Smooth muscle cell (in vitro differentiated cells): ENCODE results near the gene OAS3. TPM values are rescaled to one million over a fixed set of nuclear protein-coding genes. Genes with fewer than 3 reads are reported as not detected.

Source experiments
- DNase-seq: peaks from one replicate; lab custom pipeline; 2025; ENCODE audit not compliant: unreplicated experiment; lab: John Stamatoyannopoulos, UW
- H2AFZ ChIP-seq: fragments of 200-600 bp; sonication (generic); 2 replicates; pipeline ENCODE4 v1.6.0; 2016; ENCODE audit warnings: antibody characterized with exemption, low read depth, mild to moderate bottlenecking
- H3F3A ChIP-seq: fragments of 200-600 bp; sonication (generic); 2 replicates; pipeline ENCODE4 v1.6.0; 2017; ENCODE audit warnings: antibody characterized with exemption, low read depth
- H3K27ac ChIP-seq: fragments of 200-600 bp; sonication (generic); 2 replicates; pipeline ENCODE4 v1.5.1; 2016; ENCODE audit warnings: low read depth, mild to moderate bottlenecking
- H3K27me3 ChIP-seq: fragments of 200-600 bp; sonication (generic); 2 replicates; pipeline ENCODE4 v1.6.1; 2016; ENCODE audit warnings: low read depth, mild to moderate bottlenecking
- H3K36me3 ChIP-seq: fragments of 200-600 bp; sonication (generic); 2 replicates; pipeline ENCODE4 v1.5.1; 2016; ENCODE audit warnings: low read depth
- H3K4me1 ChIP-seq: fragments of 200-600 bp; sonication (generic); 2 replicates; pipeline ENCODE4 v1.5.1; 2016; ENCODE audit warnings: low read depth
- H3K4me2 ChIP-seq: fragments of 200-600 bp; sonication (generic); 2 replicates; pipeline ENCODE4 v1.6.0; 2016; ENCODE audit warnings: mild to moderate bottlenecking
- H3K4me3 ChIP-seq: fragments of 200-600 bp; sonication (generic); 2 replicates; pipeline ENCODE4 v1.5.1; 2016; ENCODE audit warnings: mild to moderate bottlenecking
- H3K79me2 ChIP-seq: fragments of 200-600 bp; sonication (generic); 2 replicates; pipeline ENCODE4 v1.6.0; 2016; ENCODE audit warnings: low read depth, mild to moderate bottlenecking
- H3K9ac ChIP-seq: fragments of 200-600 bp; sonication (generic); 2 replicates; pipeline ENCODE4 v1.6.0; 2016; ENCODE audit warnings: low read depth
- H3K9me3 ChIP-seq: fragments of 200-600 bp; sonication (generic); replicated peaks from 2 replicates; pipeline ENCODE4 v1.5.1; 2016; ENCODE audit warnings: low read depth
- H4K20me1 ChIP-seq: fragments of 200-600 bp; sonication (generic); 2 replicates; pipeline ENCODE4 v1.6.0; 2016; ENCODE audit warnings: low read depth
- whole genome bisulfite sequencing: methylation state at CpG from one replicate; pipeline ENCODE4 v1.1.7; 2016; ENCODE audit warnings: low lambda C conversion rate; 5-methylcytosine and 5-hydroxymethylcytosine counted together
- polyA plus RNA-seq: library from polyadenylated mRNA; unstranded; fragments of >200 nt; fragmentation: Nextera tagmentation; extraction: Ambion mirVana; gene quantifications from 2 replicates; pipeline ENCODE4 v1.2.1, GENCODE V29; 2016
- total RNA-seq: library from RNA; depleted of rRNA; stranded (reverse); fragments of >200 nt; gene quantifications from 2 replicates; pipeline ENCODE4 v1.2.3, GENCODE V29; 2014
- TF ChIP-seq, protein P1 (sequence below): fragments of 200-600 bp; sonication (generic); IDR thresholded peaks from 2 replicates; pipeline ENCODE4 v1.5.1; 2017; ENCODE audit warnings: borderline replicate concordance, mild to moderate bottlenecking, antibody characterized with exemption; ENCODE audit not compliant: insufficient read depth, poor library complexity, severe bottlenecking

OAS3 gene
- total and polyA plus RNA-seq, 2 experiments from 2014 or later = 1.1 TPM; not detected in 1

DNA sequence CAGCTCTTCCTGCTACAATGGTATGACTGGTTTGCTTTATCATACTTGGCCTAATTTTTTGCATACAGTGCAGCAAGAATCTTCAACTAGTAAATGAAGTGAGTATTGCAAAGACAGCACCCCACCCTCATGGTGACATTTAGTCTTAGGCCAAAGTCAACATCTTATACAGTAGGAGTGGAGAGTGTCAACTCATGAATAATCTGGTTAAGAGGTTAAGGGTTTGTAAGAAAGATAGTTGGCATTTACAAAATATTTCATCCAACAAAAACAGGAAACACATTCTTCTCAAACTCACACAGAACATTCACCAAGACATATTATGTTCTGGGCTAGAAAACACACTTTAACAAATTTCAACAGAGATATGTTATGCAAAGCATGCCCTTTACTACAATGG, 33.7 kb upstream of the OAS3 start:
- no peak overlapping the region for H3K4me3 ChIP-seq
- H3K4me1 ChIP-seq = no peaks in the 10 kb centered on the region
- TF ChIP-seq, protein P1, sequence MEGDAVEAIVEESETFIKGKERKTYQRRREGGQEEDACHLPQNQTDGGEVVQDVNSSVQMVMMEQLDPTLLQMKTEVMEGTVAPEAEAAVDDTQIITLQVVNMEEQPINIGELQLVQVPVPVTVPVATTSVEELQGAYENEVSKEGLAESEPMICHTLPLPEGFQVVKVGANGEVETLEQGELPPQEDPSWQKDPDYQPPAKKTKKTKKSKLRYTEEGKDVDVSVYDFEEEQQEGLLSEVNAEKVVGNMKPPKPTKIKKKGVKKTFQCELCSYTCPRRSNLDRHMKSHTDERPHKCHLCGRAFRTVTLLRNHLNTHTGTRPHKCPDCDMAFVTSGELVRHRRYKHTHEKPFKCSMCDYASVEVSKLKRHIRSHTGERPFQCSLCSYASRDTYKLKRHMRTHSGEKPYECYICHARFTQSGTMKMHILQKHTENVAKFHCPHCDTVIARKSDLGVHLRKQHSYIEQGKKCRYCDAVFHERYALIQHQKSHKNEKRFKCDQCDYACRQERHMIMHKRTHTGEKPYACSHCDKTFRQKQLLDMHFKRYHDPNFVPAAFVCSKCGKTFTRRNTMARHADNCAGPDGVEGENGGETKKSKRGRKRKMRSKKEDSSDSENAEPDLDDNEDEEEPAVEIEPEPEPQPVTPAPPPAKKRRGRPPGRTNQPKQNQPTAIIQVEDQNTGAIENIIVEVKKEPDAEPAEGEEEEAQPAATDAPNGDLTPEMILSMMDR = no peak
- no peak overlapping the region for H2AFZ ChIP-seq
- H3K27ac ChIP-seq = no peak overlapping the region
- no peaks in the 10 kb centered on the region for H3K9me3 ChIP-seq
- H3K36me3 ChIP-seq = no peaks in the 10 kb centered on the region
- no peaks in the 10 kb centered on the region for H3F3A ChIP-seq
- no peaks in the 10 kb centered on the region for H4K20me1 ChIP-seq
- DNase-seq = no peak
- no peaks in the 10 kb centered on the region for H3K79me2 ChIP-seq
- H3K27me3 ChIP-seq = no peaks in the 10 kb centered on the region
- H3K9ac ChIP-seq = no peak overlapping the region
- H3K4me2 ChIP-seq = no peak overlapping the region

DNA sequence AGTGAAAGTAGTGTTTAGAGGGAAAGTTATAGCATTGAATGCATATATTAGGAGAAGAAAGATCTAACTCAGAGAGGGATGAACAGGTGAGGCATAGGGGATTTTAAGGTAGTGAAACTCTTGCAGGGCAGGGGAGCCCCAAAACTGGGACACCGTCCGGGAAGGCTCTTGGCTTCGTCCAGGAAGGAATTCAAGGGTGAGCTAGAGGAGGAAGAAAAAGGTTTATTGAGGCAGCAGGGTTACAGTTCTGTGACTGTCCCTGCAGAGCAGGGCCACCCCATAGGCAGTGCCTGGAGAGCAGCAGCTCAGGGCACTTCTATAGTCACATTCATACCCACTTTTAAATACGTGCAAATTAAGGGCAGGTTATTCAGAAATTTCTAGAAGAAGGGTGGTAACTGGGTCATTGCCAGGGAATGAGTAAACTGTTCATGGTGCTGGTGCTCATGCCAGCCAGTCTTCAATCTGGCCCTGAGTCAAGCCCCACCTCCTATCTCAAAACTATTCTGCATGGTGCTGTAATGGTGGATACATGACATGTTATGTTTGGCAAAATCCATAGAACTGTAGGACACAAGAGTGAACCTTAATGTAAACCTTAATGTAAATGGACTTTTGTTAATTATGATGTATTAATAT, 32.7 kb upstream of the OAS3 start:
- Histone ChIP-seq H3K79me2 (no peaks in the 10 kb centered on the region), H3K9ac (no peak overlapping the region), H4K20me1 (no peaks in the 10 kb centered on the region), H3F3A (no peaks in the 10 kb centered on the region), H3K4me1 (no peaks in the 10 kb centered on the region), H2AFZ (no peak overlapping the region), H3K27ac (no peak overlapping the region), H3K36me3 (no peaks in the 10 kb centered on the region), H3K27me3 (no peaks in the 10 kb centered on the region), H3K9me3 (no peaks in the 10 kb centered on the region), H3K4me2 (no peak overlapping the region), H3K4me3 (no peak overlapping the region)
- 89% methylated on average over 4 of the region's 4 CpGs for WGBS
- no peak for DNase-seq
- TF ChIP-seq, protein P1 = no peak

DNA sequence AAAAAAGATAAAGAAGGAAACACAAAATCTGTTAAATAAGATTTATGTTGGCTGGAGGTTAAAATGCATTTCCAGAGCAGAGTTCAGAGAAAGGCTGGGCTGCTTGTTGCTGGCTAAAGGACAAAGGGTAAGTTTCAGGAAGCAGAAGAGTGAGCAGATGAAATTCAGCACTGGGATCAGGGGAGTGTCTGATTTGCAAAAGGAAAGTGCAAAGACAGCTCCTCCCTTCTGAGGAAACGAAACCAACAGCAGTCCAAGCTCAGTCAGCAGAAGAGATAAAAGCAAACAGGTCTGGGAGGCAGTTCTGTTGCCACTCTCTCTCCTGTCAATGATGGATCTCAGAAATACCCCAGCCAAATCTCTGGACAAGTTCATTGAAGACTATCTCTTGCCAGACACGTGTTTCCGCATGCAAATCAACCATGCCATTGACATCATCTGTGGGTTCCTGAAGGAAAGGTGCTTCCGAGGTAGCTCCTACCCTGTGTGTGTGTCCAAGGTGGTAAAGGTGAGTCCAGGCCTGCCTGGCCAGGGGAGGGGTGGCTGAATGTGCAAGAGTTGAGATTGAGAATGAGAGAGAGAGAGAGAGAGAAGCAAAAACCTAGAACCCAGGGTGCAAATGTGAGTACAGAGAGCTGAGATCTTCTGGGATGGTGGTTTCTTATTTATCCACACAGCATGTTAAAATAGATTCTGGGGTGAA, 31.4 kb upstream of the OAS3 start, which contains the start of gene OAS1:
OAS1 (plus strand) TSS at position 251 of the 703 bp plus-strand sequence; CDS start at position 329, 78 bp downstream.
- Histone ChIP-seq H3K9me3 (no peaks in the 10 kb centered on the region), H3K36me3 (no peaks in the 10 kb centered on the region), H3K27me3 (no peaks in the 10 kb centered on the region), H3F3A (no peaks in the 10 kb centered on the region), H3K27ac (no peak within 1 kb of the TSS), H3K4me1 (no peaks in the 10 kb centered on the region), H4K20me1 (no peaks in the 10 kb centered on the region), H3K4me2 (peak within 1 kb of the TSS; percentile 67), H2AFZ (peak within 1 kb of the TSS; percentile 69), H3K9ac (no peak within 1 kb of the TSS), H3K4me3 (peak within 1 kb of the TSS; percentile 41), H3K79me2 (no peaks in the 10 kb centered on the region)
- no peak for DNase-seq
- 48% methylated on average over 4 of the region's 4 CpGs for WGBS
- TF ChIP-seq, protein P1 = no peak
